Esophagus muscularis mucosa (tissue), 4 donors: ENCODE results near the gene LMAN1. TPM values are rescaled to one million over a fixed set of nuclear protein-coding genes. Genes with fewer than 3 reads are reported as not detected.

Experiments
- DNase-seq: peaks from one replicate; pipeline ENCODE4 v3.0.0-alpha.2; 2017; ENCODE audit errors: extremely low spot score
- H3K27ac ChIP-seq, 4 donors: fragments of 200-600 bp; sonication (generic); replicated peaks in 1 of 4; 1 replicate in 3 of 4; 2 replicates in 1 of 4; pipeline ENCODE4 v1.5.1; 2016 to 2019; ENCODE audit warnings: mild to moderate bottlenecking in 1 of 4
- H3K27me3 ChIP-seq, 4 donors: fragments of 200-600 bp; sonication (generic); one replicate each; pipeline versions ENCODE4 v1.5.1 to v1.6.0; 2016 to 2019
- H3K36me3 ChIP-seq, 4 donors: fragments of 200-600 bp; sonication (generic); one replicate each; pipeline ENCODE4 v1.5.1; 2016 to 2019
- H3K4me1 ChIP-seq, 4 donors: fragments of 200-600 bp; sonication (generic); one replicate each; pipeline ENCODE4 v1.5.1; 2016 to 2019
- H3K4me3 ChIP-seq, 4 donors: fragments of 200-600 bp; sonication (generic); 1 replicate in 2 of 4; 2 replicates in 2 of 4; pipeline ENCODE4 v1.5.1; 2016 to 2019; ENCODE audit warnings: mild to moderate bottlenecking in 4 of 4, moderate library complexity in 1 of 4
- H3K9me3 ChIP-seq, 4 donors: fragments of 200-600 bp; sonication (generic); 1 replicate in 3 of 4; 2 replicates in 1 of 4; pipeline ENCODE4 v1.5.1; 2016 to 2019
- CTCF ChIP-seq, 3 experiments: fragments of 200-600 bp in 2 of 3; fragments of 450-650 bp in 1 of 3; sonication (generic) in 2 of 3; IDR thresholded peaks; one replicate each; pipeline ENCODE4 v1.5.1; 2017 to 2019; ENCODE audit warnings: antibody characterized with exemption in 3 of 3, mild to moderate bottlenecking in 2 of 3, moderate library complexity in 1 of 3
- EP300 ChIP-seq: sonication (generic); formaldehyde crosslinking; IDR thresholded peaks from one replicate; pipeline ENCODE4 v1.6.1; 2017; ENCODE audit warnings: antibody characterized with exemption
- POLR2A ChIP-seq: fragments of 450-650 bp; IDR thresholded peaks from one replicate; pipeline ENCODE4 v1.6.1; 2017; ENCODE audit warnings: antibody characterized with exemption, moderate library complexity, mild to moderate bottlenecking, low read depth
- POLR2AphosphoS5 ChIP-seq, 2 donors: sonication (generic); formaldehyde crosslinking; IDR thresholded peaks; one replicate each; pipeline ENCODE4 v1.6.1; 2017; ENCODE audit warnings: antibody characterized with exemption in 2 of 2
- WGBS: methylation state at CpG from one replicate; pipeline ENCODE4 v1.1.5; 2018; 5-methylcytosine and 5-hydroxymethylcytosine counted together
- intact Hi-C: fragments of 100-400 bp; cut with DNase I; formaldehyde crosslinking; loops from one replicate; pipeline ENCODE4 v1.15.1; 2023
- total RNA-seq, 4 donors: library from RNA; depleted of rRNA; stranded (reverse); fragments of >200 nt; gene quantifications; one replicate each; pipeline versions ENCODE4 v1.1.0 to v1.2.1, GENCODE V29; 2016

The LMAN1 gene
- total RNA-seq, 4 donors from 2014 or later, result 51.8 to 61.4 (median 55.3) TPM

- TF ChIP-seq POLR2AphosphoS5 (IDR thresholded peaks at IDR 0.05) (no peak), POLR2A (no peak), EP300 (no peak), CTCF (IDR thresholded peaks at IDR 0.05) (no peak)
- 72% methylated on average over 4 of the region's 4 CpGs for WGBS
These were observed 26.1 kb upstream of the LMAN1 start for GRCh38 chr18:59385191-59385590.

DNA sequence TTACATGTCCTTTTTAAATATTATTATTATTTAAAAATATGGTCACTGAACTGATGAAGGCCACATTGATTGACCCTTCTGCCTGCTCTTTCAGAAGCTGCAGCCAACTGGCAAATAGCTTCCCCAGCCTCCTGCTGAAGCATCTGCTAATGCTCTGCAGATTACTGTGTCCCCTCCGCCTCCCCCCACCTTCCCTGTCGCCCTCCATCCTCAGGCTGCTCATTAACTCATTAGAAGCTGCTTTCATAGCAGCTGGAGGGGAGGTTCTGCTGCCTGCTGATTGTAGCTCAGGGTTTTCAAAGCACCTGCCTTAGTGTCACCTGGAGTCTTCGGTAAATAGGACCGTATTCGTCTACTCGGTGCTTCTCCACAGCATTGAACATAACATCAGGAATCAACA lies 24.8 kb upstream of the LMAN1 start:
- no peak for DNase-seq
- no peaks in the 10 kb centered on the region for H3K36me3 ChIP-seq
- no peak overlapping the region for H3K4me3 ChIP-seq
- intact Hi-C loops, result no loop called here
- 54% methylated on average over 5 of the region's 6 CpGs for WGBS
- H3K9me3 ChIP-seq, result no peaks in the 10 kb centered on the region
- TF ChIP-seq EP300 (no peak), POLR2AphosphoS5 (IDR thresholded peaks at IDR 0.05) (no peak), CTCF (IDR thresholded peaks at IDR 0.05) (no peak), POLR2A (no peak)
- H3K4me1 ChIP-seq, result no peaks in the 10 kb centered on the region
- H3K27me3 ChIP-seq, result no peaks in the 10 kb centered on the region
- no peak overlapping the region for H3K27ac ChIP-seq

More at GRCh38 chr18:59385191-59385590, 26.1 kb upstream of the LMAN1 start:
- DNase-seq, result no peak
- Histone ChIP-seq H3K9me3 (no peaks in the 10 kb centered on the region), H3K4me3 (no peak overlapping the region), H3K4me1 (no peaks in the 10 kb centered on the region), H3K27me3 (no peaks in the 10 kb centered on the region), H3K27ac (no peak overlapping the region), H3K36me3 (no peaks in the 10 kb centered on the region)
- intact Hi-C loops, result no loop called here

GRCh38 chr18:59382383-59382782 lies 23.3 kb upstream of the LMAN1 start:
- no peaks in the 10 kb centered on the region for H3K36me3 ChIP-seq
- H3K4me1 ChIP-seq, result no peaks in the 10 kb centered on the region
- TF ChIP-seq EP300 (no peak), POLR2AphosphoS5 (IDR thresholded peaks at IDR 0.05) (no peak), POLR2A (no peak), CTCF (IDR thresholded peaks at IDR 0.05) (no peak)
- no peak for DNase-seq
- no peaks in the 10 kb centered on the region for H3K9me3 ChIP-seq
- no peak overlapping the region for H3K4me3 ChIP-seq
- intact Hi-C loops, result no loop called here
- 74% methylated on average over 7 of the region's 7 CpGs for WGBS
- H3K27ac ChIP-seq, result no peak overlapping the region
- no peaks in the 10 kb centered on the region for H3K27me3 ChIP-seq

GRCh38 chr18:59381949-59382348 lies 22.9 kb upstream of the LMAN1 start:
- Histone ChIP-seq H3K27me3 (no peaks in the 10 kb centered on the region), H3K27ac (no peak overlapping the region), H3K9me3 (no peaks in the 10 kb centered on the region), H3K4me3 (no peak overlapping the region), H3K4me1 (no peaks in the 10 kb centered on the region), H3K36me3 (no peaks in the 10 kb centered on the region)
- no peak for DNase-seq
- TF ChIP-seq POLR2AphosphoS5 (IDR thresholded peaks at IDR 0.05) (no peak), EP300 (no peak), POLR2A (no peak), CTCF (IDR thresholded peaks at IDR 0.05) (no peak)
- 86% methylated on average over 6 of the region's 6 CpGs for WGBS
- intact Hi-C loops, result no loop called here

DNA sequence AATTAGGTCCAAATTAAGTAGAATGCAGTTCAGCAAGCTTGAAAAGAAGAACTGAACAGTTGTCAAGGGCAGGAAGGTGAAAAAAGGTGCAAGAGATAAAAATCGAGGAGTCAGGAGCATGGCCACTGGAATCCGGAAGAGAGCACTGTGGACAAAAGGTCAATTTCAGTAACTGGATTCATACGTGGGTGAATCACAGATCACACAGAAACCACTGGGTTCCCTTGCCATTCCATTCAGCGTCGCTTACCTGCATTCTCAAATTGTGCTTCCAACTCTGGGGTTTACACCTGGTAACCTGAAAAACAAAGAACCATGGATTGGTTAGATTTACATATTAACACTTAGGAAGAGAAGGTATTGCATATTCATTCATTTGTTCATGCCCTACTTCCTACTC lies 21.6 kb upstream of the LMAN1 start:
- Histone ChIP-seq H3K9me3 (no peaks in the 10 kb centered on the region), H3K27me3 (no peaks in the 10 kb centered on the region), H3K27ac (no peak overlapping the region), H3K4me3 (no peak overlapping the region), H3K4me1 (no peaks in the 10 kb centered on the region), H3K36me3 (no peaks in the 10 kb centered on the region)
- no peak for TF ChIP-seq POLR2AphosphoS5 (IDR thresholded peaks at IDR 0.05)
- no peak for TF ChIP-seq CTCF (IDR thresholded peaks at IDR 0.05)
- TF ChIP-seq POLR2A, result no peak
- no peak for TF ChIP-seq EP300
- DNase-seq, result no peak
- WGBS, result 83% methylated on average over 5 of the region's 5 CpGs
- intact Hi-C loops, result no loop called here
